Amniotic epithelial cell (primary cell): ENCODE data around the gene CACNA1B.

Experiments
- DNase-seq: peaks from one replicate; pipeline ENCODE4 v3.0.0-alpha.2; 2010; ENCODE audit warnings: low read depth

Gene CACNA1B

DNA sequence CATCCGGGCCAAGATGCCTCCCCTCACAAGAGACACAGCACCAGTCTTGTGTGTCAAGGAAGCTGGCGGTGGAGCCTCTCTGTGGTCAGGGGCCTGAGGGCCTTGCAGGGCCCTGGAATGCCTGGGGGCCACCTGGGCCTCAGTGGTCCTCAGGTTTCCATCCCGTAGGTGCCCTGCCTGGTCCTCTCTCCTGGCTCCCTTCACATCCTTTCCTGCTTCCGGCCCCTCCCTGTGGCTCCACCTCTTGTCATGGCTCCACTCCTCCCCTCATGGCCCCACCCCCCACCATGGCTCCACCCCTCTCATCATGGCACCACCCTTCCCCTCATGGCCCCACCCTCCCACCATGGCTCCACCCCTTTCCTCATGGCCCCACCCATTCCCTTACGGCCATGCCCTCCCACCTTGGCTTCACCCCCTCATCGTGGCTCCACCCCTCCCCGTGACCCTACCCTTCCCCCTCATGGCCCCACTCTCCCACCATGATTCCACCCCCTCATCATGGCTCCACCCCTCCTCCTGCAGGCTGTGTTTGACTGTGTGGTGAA, 175.8 kb downstream of the CACNA1B start:
- DNase-seq: no peak

DNA sequence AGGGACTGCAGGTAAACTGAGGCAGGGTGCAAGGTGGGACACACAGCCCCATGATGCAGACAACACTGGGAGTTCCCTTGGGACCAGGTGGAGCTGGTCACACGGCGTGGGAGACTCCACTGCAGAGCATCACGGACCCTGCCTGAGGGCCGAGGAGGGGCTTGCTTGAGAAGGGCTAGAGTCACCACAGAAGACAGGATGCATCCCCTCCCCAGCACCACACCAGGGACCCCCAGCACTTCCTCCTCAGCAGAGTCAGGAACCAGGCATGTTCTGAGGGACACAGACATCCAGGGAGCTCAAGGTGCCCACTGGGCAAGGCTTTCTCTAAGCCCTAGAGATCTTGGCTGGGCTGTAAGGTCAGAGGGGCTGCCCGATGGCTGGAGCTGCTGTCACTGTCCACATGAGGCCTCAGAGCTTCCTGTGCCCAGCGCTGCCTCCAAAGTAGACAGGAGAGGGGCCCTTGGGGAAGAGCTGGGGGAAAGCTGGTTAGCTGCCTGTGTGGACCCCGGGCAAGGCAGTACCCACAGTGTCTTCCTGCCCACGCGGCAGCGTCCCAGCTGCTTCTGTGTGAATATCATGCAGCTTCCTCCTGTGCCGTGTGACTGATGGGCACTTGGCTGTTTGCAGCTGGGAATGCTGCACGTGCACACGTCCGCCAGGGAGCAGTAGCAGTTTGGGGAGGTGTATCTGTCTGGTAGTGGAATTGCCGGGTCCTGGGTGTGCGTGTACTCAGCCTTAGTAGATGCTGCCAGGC, 176.6 kb downstream of the CACNA1B start:
- DNase-seq: no peak

DNA sequence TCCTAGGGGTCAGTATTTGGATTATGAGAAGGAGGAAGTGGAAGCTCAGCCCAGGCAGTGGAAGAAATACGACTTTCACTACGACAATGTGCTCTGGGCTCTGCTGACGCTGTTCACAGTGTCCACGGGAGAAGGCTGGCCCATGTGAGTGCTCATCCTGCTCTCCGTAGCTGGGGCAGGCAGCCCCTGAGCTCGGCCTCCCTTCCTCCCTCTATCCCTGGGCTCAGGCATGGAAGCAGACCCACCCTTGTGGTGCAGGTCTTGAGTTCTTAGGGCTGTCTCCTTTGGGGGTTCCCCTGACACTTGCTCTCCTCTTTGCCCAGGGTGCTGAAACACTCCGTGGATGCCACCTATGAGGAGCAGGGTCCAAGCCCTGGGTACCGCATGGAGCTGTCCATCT, 180.1 kb downstream of the CACNA1B start:
- DNase-seq: no peak

DNA sequence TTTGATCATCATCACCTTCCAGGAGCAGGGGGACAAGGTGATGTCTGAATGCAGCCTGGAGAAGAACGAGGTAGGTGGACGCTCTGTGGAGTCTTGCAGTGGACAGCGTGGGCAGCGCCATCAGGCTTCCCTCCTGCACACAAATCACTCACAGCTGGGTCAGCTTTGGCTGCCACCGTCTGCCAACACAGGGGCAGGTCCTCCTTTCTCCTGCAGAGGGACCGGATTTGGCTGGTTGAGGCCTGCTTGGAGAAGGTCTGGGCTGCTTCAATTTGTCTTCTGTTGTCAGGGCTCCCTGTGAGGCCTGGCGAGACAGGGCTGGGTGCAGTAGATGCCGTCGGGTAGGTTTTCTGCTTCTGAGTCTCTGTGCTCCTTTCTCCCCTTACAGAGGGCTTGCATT, 180.6 kb downstream of the CACNA1B start:
- DNase-seq: no peak

DNA sequence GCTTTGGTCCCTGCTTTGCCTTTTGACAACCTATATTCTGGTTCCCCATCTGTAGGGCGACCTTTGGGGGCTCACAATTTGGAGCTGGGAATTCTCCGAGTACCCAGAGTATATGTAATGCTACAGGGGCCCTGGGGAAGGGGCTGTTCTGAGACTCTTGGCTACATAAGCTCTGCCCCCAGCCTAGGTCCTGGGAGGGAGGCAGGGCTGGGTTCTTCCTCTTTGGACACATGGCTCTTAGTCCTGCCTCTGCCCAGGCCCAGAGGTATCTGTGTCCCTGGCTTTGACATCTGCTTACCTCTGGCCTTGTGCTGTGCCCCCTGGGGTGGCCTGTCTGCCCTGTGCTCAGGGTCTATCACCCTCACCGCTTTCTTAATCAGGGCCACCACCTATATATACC, 181.6 kb downstream of the CACNA1B start:
- no peak for DNase-seq

DNA sequence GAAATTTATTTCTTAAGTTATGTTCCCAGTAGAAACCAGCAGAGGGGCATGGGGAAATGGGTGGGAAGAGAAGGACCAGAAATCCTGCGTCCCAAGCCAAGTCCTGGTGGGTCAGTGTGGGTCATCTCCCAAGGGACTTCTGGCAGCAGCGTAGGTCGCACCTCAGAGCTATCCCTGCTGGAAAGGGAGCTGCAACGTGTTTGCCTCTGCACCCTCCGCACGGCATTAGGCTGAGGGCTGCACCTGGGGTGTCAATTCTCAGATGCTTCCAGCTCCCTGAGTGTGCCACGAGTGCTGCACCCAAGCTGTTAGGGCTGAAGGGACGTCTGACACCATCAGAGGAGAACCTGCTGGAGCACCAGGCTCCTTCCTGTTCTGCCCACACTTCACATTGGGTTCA, 182.8 kb downstream of the CACNA1B start:
- DNase-seq: no peak

DNA sequence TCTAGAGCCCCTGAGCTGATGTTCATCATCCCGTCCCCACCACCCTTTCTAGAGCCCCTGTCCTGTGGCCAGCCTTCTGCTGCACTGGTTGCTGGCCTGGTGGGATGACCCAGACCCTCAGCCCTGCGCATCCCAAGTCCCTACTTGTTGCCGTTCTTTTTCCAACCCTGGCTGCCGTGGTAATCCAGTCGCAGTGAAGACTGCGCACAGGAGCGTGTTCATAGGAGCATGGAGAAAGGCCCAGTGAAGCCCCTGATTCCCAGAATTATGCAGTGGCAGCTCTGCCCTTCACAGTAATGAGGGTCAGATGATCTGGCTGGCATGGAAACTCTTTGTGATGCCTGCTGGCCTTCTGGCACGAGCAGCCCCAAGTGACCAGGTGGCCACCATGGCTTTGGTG, 183.3 kb downstream of the CACNA1B start:
- DNase-seq: no peak

DNA sequence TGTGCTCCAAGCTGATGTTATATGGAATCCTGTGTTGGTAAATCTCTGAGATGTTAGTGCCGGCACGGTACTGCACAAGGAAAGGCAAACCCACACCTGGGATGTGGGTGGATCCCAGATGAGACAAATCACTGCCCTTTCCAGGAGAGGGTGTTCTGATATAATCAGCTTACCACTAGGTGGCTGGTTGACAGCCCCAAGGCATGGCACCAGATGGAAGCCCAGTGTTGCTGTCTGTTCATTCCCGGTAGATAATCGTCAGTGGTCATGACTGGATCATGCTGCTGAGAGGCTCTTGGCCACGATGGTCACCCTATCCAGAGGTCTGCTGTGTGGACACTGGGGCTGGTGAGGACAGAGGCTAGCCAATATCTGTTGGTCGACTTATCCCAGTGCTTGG, 184.0 kb downstream of the CACNA1B start:
- DNase-seq: no peak

DNA sequence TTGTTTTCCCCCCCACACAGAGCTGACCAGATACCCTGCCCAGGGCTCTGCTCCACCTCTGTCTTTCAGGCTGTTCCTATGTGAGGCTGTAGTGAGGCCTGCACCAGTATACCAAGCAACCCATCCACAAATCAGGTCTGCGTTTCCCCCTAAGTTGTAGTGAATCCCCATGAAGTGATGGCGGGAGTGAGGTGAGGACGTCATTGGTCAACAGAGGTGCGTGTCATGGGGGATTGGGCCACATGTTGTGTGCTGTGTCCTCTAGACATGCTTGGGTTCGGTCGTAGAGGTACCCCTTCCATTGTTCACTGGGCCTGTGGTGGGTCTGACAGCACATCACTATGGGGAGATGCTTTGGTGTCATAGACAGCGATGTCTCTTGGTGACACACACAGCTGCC, 184.6 kb downstream of the CACNA1B start:
- no peak for DNase-seq

DNA sequence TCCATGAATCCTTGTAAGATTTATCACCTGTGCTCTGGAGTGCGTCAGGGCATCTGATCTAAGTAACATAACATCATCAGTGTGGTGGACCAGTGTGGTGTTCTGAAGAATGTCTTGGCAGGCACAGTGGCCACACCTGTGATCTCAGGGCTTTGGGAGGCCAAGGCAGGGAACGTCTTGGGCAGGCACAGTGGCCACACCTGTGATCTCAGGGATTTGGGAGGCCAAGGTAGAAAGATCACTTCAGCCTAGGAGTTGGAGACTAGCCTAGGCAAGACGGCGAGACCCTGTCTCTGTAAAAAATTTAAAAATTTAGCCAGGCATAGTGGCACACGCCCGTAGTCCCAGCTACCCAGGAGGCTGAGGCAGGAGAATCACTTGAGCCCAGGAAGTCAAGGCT, 185.5 kb downstream of the CACNA1B start:
- DNase-seq: no peak

DNA sequence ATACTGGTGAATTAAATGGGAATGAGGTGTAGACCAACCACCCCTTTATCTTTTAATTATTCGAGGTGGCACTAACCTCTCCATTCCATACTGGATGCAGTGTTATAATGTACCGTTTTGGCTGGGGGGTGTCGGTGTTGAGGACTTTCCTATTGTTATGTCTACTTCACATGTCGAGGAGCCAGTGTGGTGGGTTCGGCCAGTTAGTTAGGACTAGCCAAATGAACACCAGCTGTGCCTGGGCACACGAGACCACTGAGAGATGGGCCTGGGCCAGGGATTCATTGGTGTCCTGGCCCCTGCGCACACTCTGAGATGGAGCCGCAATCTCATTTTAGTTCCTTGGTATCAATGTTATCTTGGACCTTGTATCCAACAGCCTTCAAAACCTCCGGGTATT, 186.2 kb downstream of the CACNA1B start:
- DNase-seq: no peak

DNA sequence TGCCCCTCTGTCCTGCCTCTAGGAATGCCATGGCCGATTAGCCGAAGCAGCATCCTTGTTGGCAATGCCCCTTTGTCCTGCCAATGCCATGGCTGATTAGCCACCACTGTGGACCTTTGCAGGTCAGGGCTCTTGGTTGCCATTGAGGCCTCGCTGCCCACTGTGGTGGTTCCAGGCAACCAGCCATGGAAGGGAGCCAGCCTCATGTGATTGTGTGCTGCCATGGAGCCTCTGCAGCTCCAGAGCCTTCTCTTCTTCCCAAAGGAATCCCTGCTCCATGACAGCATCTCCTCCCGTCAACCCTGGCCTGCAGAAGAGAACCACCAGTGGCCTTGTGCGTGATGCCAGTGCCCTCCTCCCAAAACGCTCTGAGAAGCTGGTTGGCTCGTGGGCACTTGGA, 187.0 kb downstream of the CACNA1B start:
- no peak for DNase-seq

DNA sequence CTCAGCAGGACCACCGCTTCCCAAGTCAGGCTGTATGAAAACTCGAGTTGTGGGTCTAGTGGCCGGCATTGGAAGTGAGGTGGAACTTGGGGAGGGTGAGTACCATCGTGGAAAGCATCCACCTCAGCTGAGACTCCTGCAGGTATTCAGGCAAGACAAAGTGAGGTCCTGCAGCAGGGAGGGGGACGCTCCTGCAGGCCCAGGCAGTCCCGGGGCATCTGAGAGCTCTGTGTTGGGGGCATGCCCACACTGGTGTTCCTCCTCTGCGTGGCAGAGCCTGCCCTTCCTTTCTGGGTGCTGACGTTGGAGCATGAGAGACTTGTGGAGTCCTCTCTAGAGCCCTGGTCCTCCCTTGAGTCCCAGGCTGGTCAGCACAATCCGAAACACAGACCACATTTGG, 187.7 kb downstream of the CACNA1B start:
- DNase-seq: no peak

DNA sequence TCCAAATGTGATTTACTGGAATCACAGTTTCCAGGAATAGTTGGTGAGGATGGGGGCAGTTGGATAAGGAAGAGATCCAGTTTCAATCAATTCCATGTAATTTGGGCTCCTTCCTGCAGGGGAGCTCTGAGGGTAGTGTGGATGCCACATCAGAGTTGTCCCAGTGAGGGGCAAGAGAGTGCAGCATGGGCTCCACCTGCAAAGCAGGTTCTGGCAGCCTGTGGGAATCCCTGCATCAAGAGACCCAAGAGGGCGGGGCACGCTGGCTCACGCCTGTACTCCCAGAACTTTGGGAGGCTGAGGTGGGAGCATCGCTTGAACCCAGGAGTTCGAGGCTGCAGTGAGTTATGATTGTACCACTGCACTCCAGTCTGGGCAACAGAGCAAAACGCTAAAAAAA, 188.5 kb downstream of the CACNA1B start:
- DNase-seq: no peak

DNA sequence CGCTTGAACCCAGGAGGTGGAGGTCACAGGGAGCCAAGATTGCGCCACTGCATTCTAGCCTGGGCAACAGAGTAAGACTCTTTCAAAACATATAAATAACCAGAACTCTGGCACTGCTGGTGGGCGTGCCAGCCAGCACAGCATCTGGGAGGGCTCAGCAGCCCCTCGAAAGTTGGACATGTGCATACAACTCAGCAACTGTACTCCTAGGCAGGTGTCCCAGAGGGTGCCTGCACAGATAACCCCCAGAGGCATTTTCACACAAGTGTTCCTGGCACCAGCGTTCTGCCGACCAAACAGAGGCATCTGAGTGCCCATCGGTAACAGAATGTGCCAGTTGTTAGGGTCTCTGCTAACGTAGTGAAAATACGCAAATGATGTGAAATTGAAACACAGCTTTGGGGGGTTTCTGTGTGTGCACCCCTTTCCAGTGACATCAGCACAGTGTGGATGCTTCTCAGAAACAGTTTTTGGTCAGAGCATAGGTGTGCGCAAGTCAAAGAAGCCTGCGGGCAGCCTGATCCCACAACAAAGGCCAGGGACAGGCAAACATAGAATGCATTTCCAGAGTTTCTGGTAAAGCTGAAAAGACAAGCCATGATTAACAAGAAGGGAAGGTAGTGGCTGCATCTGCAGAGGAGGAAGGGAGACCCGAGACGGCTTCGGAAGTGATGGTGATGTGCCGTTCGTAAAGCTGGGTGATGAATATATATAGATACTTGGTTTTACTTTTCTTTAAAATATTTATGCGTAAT, 190.2 kb downstream of the CACNA1B start:
- DNase-seq: no peak

DNA sequence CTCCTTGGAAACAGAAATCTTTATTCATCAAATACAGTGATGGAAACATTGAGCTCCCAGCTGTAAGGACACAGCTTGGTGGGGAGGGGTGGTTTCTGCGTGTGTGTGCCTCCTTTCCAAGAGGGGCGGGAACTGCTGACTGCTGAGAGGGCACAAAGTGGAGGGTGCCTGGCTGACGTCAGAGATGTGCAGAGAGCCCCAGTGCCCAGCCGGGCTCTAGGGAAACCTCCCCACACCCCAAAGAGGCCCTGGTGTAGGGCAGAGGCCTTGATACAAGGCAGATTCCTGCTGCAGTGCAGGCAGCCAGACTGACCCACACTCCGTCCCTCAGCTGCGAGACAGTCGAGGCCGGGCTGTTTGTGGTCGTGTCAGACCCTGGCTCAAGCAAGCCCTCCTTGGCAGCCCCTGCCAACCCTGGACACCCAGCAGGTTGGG, 191.0 kb downstream of the CACNA1B start:
- DNase-seq: no peak

DNA sequence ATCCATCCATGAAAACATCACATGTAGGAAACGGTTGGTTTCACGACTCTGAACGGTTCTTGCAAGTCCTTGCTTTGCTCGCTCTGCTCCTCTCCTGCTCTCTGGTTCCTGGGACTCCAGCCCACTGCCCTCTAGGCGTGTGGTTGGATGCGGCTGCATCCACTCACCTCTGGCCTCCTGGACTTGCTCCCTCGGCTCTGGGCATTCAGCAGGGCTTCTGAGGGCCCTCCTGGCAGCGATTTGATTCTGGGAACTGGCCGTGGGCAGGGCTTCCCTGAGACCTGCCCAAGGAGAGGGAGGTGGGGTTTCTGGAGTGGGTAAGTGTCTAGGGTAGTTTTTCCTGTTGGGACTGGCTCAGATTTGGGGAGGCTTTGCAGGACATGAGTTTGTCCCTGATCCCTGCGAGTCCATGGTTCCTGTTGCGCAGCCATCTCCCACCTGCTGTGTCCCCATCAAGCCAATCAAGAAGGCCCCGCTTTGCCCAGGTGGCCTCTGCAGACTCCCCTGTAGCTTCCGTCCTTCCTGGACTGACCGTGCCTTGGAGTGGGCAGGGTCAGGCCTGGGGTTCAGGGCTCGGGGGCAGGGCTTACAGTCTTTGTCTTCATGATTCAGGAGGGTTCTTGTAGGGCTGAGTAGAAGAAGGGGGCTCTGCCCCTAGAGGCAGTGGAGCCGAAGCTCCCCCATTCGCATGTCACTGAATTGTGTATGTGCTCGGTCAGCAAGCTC, 192.3 kb downstream of the CACNA1B start:
- DNase-seq: no peak

DNA sequence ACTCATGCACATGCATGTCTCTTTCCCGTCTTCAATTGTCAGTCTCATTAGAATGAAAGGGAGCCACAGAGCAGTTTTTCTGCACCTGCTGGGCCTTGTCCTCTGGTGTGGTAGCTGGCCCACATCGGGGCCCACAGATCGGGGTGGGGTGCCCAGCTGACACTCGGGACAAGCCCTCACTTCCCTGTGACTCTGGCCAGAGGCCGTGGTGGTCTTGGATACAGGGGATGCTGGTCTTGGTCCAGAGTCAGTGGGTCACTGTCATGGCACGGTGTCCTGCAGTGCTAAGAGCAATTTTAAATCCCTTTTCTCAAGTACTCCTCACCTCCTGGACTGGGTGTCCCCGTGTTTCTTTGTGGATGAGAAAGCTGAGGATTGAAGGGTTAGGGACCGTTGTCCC, 193.2 kb downstream of the CACNA1B start:
- no peak for DNase-seq

DNA sequence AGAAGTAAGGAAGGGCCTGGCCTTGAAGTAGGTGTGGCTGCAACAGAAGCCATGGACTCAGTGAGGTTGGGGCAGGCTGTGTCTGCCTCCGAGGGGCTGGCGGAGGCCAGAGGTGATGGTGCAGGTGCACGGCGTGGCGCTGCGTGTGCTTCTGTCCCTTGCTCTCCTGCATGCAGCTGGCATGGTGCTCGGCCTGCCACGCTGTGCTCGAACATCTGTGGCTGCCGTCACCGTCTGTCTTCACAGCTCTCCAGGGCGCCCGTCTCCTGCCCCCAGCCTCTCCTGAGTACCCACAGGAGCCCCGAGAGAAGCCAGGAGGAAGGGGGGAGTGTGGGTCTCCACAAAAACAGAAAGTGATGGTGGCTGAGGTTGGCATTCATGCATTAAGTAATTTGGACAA, 193.7 kb downstream of the CACNA1B start:
- no peak for DNase-seq

DNA sequence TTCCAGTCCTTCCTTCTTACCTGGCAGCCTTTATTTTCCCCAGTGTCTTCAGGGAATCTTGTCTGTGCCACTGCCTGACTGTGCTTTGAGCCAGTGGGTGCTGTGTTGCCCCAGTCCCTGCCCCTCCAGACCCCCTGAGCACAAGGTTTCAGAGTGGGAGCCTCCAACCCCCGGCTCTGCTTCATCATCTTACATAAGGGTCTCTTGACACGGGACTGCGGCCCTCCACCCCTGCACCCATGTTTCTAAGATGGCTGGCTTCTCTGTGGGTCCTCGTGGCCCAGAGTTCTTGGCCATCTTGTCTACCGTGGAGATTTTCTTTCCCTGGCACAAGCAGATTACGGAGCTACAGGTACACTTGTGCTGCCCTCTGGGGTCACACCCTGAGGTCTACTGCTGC, 194.1 kb downstream of the CACNA1B start:
- no peak for DNase-seq

DNA sequence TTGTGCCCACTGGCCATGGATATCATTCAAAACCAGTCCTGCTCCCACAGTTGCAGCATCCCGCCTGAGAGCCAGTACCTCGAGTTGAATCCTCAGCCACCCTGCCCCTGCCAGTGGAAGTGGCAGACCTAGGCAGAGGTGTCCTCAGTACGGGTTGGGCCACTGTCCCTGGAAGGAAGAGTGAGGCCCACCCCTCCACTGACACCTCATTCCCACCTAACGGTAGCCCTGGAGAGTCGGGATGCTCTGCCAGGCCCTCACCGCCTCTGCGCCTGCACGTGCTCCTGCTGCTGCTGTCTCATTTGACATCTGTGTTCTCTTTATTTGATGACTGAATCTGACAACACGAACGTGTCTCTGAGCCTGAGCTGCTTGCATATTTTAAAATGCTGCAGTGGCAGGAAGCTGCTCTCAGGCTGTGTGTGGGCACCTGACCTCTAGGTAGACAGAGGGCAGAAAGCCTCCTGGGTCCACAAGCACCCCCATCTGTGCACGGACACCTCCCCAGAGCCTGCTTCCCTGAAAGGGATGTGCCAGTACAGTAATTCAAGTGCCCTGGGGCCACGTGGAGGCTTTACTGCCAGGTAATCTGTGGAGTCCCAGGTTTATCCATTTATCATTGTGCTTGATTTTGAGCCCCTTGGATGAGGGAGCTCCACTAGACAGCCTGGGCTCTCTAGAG, 194.7 kb downstream of the CACNA1B start:
- DNase-seq: no peak

DNA sequence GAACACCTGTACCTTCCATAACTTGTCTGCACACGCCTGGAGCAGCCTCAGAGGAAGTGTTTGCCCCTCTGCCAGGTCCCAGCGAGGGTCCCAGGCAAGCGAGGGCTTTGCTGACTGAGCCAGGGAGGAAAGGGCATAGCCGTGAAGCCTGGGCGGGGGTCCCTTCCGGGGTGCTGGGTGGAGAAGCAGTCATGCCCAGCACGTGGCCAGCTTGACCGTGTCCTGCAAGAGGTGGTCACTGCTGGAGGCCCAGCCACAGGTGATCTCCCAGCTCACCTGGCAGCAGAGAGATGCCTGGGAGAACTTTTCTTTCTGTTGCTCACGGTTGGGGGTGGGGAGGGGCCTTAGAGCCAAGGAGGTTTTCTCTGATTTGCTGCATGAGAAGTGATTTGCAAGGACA, 195.3 kb downstream of the CACNA1B start:
- no peak for DNase-seq
